K562 (cell line): Measurements from ENCODE around the gene IP6K3. TPM values are rescaled to one million over a fixed set of nuclear protein-coding genes. Genes with fewer than 3 reads are reported as not detected.

Experiments
- ATAC-seq: fragments of 200-7000 bp; cut with Tn5 transposase; 3 replicates; pipeline ENCODE4 v1.9.1; 2020; ENCODE audit warnings: moderate library complexity
- BruUV-seq: library from RNA; stranded (reverse); fragments of 400-500 nt; replicated peaks from 2 replicates; lab custom pipeline; 2021; lab: Mats Ljungman, UMichigan
- CTCF ChIA-PET: fragments of 300-600 bp; formaldehyde crosslinking; extraction: SDS; loops from one replicate; lab custom pipeline; 2021; ENCODE audit warnings: low intra/inter-chr PET ratio; lab: Yijun Ruan, JAX
- POLR2A ChIA-PET: fragments of 300-600, 350-650 bp; sonication (Branson Sonifier 250); formaldehyde crosslinking; extraction: SDS; loops from one replicate; lab custom pipeline; 2021; ENCODE audit warnings: antibody characterized with exemption, inconsistent platforms; lab: Yijun Ruan, JAX
- DNase-seq, 4 experiments: peaks; one replicate each; pipeline versions ENCODE4 v3.0.0 to v3.0.0-alpha.2; 2011 to 2018; ENCODE audit warnings: low spot score in 3 of 4, mixed read lengths in 3 of 4; ENCODE audit errors: extremely low read depth in 1 of 4
- FAIRE-seq: peaks from 2 replicates; lab custom pipeline; 2011; peaks lifted over from hg19 to GRCh38; lab: Jason Lieb, UNC
- H2AFZ ChIP-seq: 2 replicates; pipeline ENCODE4 v1.6.0; 2011; ENCODE audit warnings: low read depth, low read length, control low read depth, inconsistent platforms
- H3K27ac ChIP-seq: fragments of 200-600 bp; 3 replicates; pipeline ENCODE4 v1.8.0; 2011; ENCODE audit warnings: low read depth, mild to moderate bottlenecking, control low read depth, inconsistent platforms, low read length, moderate library complexity, mixed read lengths; ENCODE audit errors: extremely low read depth
- H3K27me3 ChIP-seq, 2 experiments: fragments of 300-600 bp in 1 of 2; 2 replicates in 1 of 2; 3 replicates in 1 of 2; pipeline versions ENCODE4 v1.6.0 to v1.8.0; 2011; ENCODE audit warnings: inconsistent platforms in 2 of 2, low read length in 2 of 2, mild to moderate bottlenecking in 1 of 2, mixed read lengths in 1 of 2, moderate library complexity in 1 of 2; ENCODE audit not compliant: control insufficient read depth in 2 of 2, insufficient read depth in 2 of 2
- H3K36me3 ChIP-seq: fragments of 300-600 bp; 3 replicates; pipeline ENCODE4 v1.8.0; 2011; ENCODE audit warnings: mild to moderate bottlenecking, low read length, inconsistent platforms; ENCODE audit not compliant: control insufficient read depth, insufficient read depth
- H3K4me1 ChIP-seq, 2 experiments: fragments of 200-600 bp in 1 of 2; replicated peaks in 1 of 2; 2 replicates in 1 of 2; 3 replicates in 1 of 2; pipeline versions ENCODE4 v1.5.1 to v1.8.0; 2011; ENCODE audit warnings: inconsistent platforms in 2 of 2, low read length in 2 of 2, mild to moderate bottlenecking in 1 of 2, mixed read lengths in 1 of 2, moderate library complexity in 1 of 2; ENCODE audit not compliant: control insufficient read depth in 2 of 2, insufficient read depth in 2 of 2
- H3K4me2 ChIP-seq: 2 replicates; pipeline ENCODE4 v1.6.1; 2011; ENCODE audit warnings: low read length, control low read depth, inconsistent platforms, mixed read lengths; ENCODE audit not compliant: insufficient read depth
- H3K4me3 ChIP-seq: fragments of 200-600 bp; sonication (generic), shearing (Covaris generic); 2 replicates; pipeline ENCODE4 v1.5.1; 2016; ENCODE audit warnings: control low read depth, inconsistent platforms
- H3K79me2 ChIP-seq: fragments of 200-600 bp; 3 replicates; pipeline ENCODE4 v1.8.0; 2011; ENCODE audit warnings: low read length, inconsistent platforms; ENCODE audit not compliant: control insufficient read depth, insufficient read depth
- H3K9ac ChIP-seq, 2 experiments: 2 replicates each; pipeline versions ENCODE4 v1.6.0 to v1.6.1; 2011; ENCODE audit warnings: low read depth in 2 of 2, low read length in 2 of 2, control low read depth in 1 of 2, inconsistent platforms in 1 of 2, mild to moderate bottlenecking in 1 of 2, mixed read lengths in 1 of 2; ENCODE audit not compliant: insufficient read depth in 1 of 2
- H3K9me1 ChIP-seq: one replicate; pipeline ENCODE4 v1.6.0; 2011; ENCODE audit warnings: inconsistent platforms, mild to moderate bottlenecking, low read length, moderate library complexity; ENCODE audit not compliant: control insufficient read depth, insufficient read depth
- H3K9me3 ChIP-seq: replicated peaks from 2 replicates; pipeline ENCODE4 v1.5.1; 2011; ENCODE audit warnings: low read depth, low read length, inconsistent platforms; ENCODE audit not compliant: control insufficient read depth, insufficient read depth
- H4K20me1 ChIP-seq: replicated peaks from 2 replicates; pipeline ENCODE4 v1.6.1; 2011; ENCODE audit warnings: low read length, inconsistent platforms, mixed read lengths; ENCODE audit not compliant: control insufficient read depth, insufficient read depth
- CEBPB ChIP-seq: fragments of 450-650 bp; IDR thresholded peaks from 2 replicates; pipeline ENCODE4 v1.6.1; 2016; ENCODE audit warnings: missing genetic modification characterization, missing compliant biosample characterization
- CUX1 ChIP-seq: fragments of 200-800 bp; sonication (Bioruptor generic); IDR thresholded peaks from 2 replicates; pipeline ENCODE4 v1.6.1; 2016; ENCODE audit warnings: missing genetic modification characterization, missing compliant biosample characterization
- MAZ ChIP-seq, 2 experiments: fragments of 450-650 bp in 1 of 2; sonication (generic) in 1 of 2; formaldehyde crosslinking; IDR thresholded peaks in 1 of 2; conservative IDR thresholded peaks in 1 of 2; 2 replicates each; pipeline versions ENCODE4 v1.4.0 to v1.5.0; 2020; ENCODE audit warnings: mild to moderate bottlenecking in 1 of 2, missing genetic modification reagents in 1 of 2
- MCM5 ChIP-seq: fragments of 450-650 bp; IDR thresholded peaks from 2 replicates; pipeline ENCODE4 v1.6.1; 2016; ENCODE audit warnings: low read depth
- SLC30A9 ChIP-seq: fragments of 250-450 bp; sonication (Bioruptor Pico); IDR thresholded peaks from 2 replicates; pipeline ENCODE4 v1.8.0; 2022; ENCODE audit warnings: mild to moderate bottlenecking, moderate library complexity
- TCF7 ChIP-seq: sonication (generic); IDR thresholded peaks from 2 replicates; pipeline ENCODE4 v1.6.1; 2016; ENCODE audit warnings: antibody characterized with exemption, borderline replicate concordance
- ZMIZ1 ChIP-seq, 2 experiments: fragments of 150-350 bp in 1 of 2; IDR thresholded peaks; 2 replicates each; pipeline ENCODE4 v1.6.1; 2012 to 2016; ENCODE audit warnings: low read depth in 2 of 2, low read length in 2 of 2, mild to moderate bottlenecking in 1 of 2, moderate library complexity in 1 of 2
- ZNF24 ChIP-seq: fragments of 450-650 bp; IDR thresholded peaks from 2 replicates; pipeline ENCODE4 v1.6.1; 2016
- ZNF644 ChIP-seq: fragments of 200-800 bp; sonication (Bioruptor generic); IDR thresholded peaks from 2 replicates; pipeline ENCODE4 v1.6.1; 2016; ENCODE audit warnings: low read depth, missing genetic modification characterization, missing compliant biosample characterization
- WGBS: fragments of 100-300 bp; shearing (Covaris generic); methylation state at CpG from one replicate; pipeline ENCODE4 v1.1.6; 2016; ENCODE audit warnings: low coverage, mixed read lengths; ENCODE audit not compliant: insufficient coverage; ENCODE audit errors: missing lambda C conversion rate; 5-methylcytosine and 5-hydroxymethylcytosine counted together
- in situ Hi-C: fragments of 300-500 bp; cut with MboI; formaldehyde crosslinking; loops from 4 replicates; pipeline ENCODE4 v1.15.0; 2018; ENCODE audit warnings: inconsistent platforms, mixed read lengths
- intact Hi-C: fragments of 100-400 bp; cut with micrococcal nuclease; formaldehyde crosslinking; loops from 2 replicates; pipeline ENCODE4 v1.14.2; 2022
- polyA plus RNA-seq, 8 experiments: library from polyadenylated mRNA; depleted of rRNA in 4 of 8; stranded (reverse) in 5 of 8; unstranded in 3 of 8; fragments of >200 nt; fragmentation: Nextera tagmentation in 2 of 8; fragmentation: Illumina TruSeq in 1 of 8; extraction: Ambion mirVana in 2 of 8; extraction: Trizol in 1 of 8; gene quantifications; 2 replicates each; pipeline versions ENCODE4 v1.2.1 to v1.2.3, GENCODE V29; 2011 to 2014; ENCODE audit warnings: inconsistent platforms in 1 of 8, missing spikeins in 1 of 8
- total RNA-seq, 7 experiments: library from RNA; depleted of rRNA in 6 of 7; stranded (reverse); fragments of >200 nt in 6 of 7; fragmentation: Illumina TruSeq in 2 of 7; extraction: Trizol in 2 of 7; gene quantifications; 2 replicates each; pipeline versions ENCODE4 v1.2.1 to v1.2.3, GENCODE V29; 2011 to 2021; ENCODE audit warnings: low replicate concordance in 1 of 7
- TF ChIP-seq, protein P1 (sequence below): fragments of 450-650 bp; formaldehyde crosslinking; IDR thresholded peaks from 2 replicates; pipeline ENCODE4 v1.4.0; 2020; ENCODE audit warnings: mild to moderate bottlenecking

The IP6K3 gene
- total and polyA plus RNA-seq, 9 of the 15 experiments (the other 6 are each of a cell fraction or from before 2014, with no cell fraction given) = not detected

DNA sequence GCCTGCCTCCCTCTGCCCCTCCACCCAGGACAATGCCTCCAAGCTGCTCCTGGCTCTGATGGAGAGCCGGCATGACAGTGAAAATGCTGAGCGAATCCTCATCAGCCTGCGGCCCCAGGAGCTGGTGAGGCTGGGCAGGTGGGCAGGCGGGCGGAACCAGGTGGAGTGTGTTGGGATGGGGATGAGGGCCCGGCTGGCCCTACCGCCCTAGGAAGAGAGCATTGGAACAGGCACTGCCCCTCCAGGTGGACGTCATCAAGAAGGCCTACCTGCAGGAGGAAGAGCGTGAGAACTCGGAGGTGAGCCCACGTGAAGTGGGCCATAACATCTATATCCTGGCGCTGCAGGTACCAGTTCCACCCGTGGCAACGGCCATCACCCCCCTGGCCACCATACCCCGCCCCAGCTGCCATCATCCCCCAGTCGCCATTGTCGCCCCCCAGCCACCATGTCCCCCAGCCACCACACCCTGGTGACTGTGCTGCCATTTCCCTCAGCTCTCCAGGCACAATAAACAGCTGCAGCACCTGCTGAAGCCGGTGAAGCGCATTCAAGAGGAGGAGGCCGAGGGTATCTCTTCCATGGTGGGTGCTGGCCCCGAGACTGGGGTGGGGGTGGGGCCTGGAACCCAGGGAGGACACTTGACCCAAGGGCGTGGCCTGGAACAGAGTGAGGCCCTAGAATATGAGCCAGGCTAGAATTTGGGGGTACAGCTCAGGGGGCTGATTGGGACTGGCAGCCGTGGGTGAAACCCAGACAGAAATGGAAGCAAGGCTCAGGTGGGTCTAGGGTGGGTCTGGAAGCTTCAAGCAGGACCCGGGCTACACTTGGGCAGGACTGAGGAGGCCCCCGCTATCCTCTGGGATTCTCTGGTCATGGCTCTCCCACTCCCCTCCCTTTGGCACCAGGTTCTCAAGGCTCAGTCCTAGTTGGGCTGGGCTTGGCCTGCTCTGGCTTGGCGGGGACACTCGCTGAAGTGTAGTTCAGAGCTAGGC is 59.4 kb downstream of the IP6K3 start:
- Histone ChIP-seq H3K27me3 (no peaks in the 10 kb centered on the region), H2AFZ (no peak overlapping the region), H3K9me1 (no peaks in the 10 kb centered on the region), H3K9ac (no peak overlapping the region), H3K9me3 (no peaks in the 10 kb centered on the region), H3K79me2 (no peaks in the 10 kb centered on the region), H3K36me3 (peaks cover 96% of the 10 kb centered on the region; the same call in 2 of the 3 replicates), H3K4me3 (no peak overlapping the region), H3K4me2 (no peak overlapping the region), H4K20me1 (no peaks in the 10 kb centered on the region), H3K4me1 (peaks cover 0 to 15% of the 10 kb centered on the region in 2 experiments; a peak in 2 of 5 replicates), H3K27ac (no peak overlapping the region)
- ATAC-seq (no peak), FAIRE-seq (no peak), DNase-seq (no peak)
- in situ Hi-C loops = no loop called here
- no TSS peak for BruUV-seq
- ChIA-PET POLR2A (interaction anchor here (0.7 to 1.3 kb wide), 3 partner anchors 13 to 105 kb away, joined by 3 to 4 read pairs (median 4); no protein-coding TSS in a partner anchor), CTCF (no interaction called here)
- intact Hi-C loops = no loop called here
- 90% methylated on average over 24 of the region's 27 CpGs for WGBS
- no peak for TF ChIP-seq CEBPB (tag)
- TF ChIP-seq MAZ (CRISPR knock-in tag; conservative IDR thresholded peaks at IDR 0.05 in 1 of 2, IDR thresholded peaks at IDR 0.05 in 1 of 2) = no peak
- no peak for TF ChIP-seq SLC30A9 (CRISPR knock-in tag)
- no peak for TF ChIP-seq ZMIZ1 (IDR thresholded peaks at IDR 0.05; ENCODE audit: low read depth in 2 of 2, low read length in 2 of 2)
- TF ChIP-seq, protein P1, sequence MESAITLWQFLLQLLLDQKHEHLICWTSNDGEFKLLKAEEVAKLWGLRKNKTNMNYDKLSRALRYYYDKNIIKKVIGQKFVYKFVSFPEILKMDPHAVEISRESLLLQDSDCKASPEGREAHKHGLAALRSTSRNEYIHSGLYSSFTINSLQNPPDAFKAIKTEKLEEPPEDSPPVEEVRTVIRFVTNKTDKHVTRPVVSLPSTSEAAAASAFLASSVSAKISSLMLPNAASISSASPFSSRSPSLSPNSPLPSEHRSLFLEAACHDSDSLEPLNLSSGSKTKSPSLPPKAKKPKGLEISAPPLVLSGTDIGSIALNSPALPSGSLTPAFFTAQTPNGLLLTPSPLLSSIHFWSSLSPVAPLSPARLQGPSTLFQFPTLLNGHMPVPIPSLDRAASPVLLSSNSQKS (CRISPR knock-in tag) = no peak
- TF ChIP-seq TCF7 = no peak
- TF ChIP-seq ZNF24 = no peak
- no peak for TF ChIP-seq MCM5
- no peak for TF ChIP-seq CUX1 (CRISPR knock-in tag)
- TF ChIP-seq ZNF644 (tag) = no peak
